Activated CD8-positive, alpha-beta memory T cell treated with anti-CD3 and anti-CD28 coated beads, Interleukin-2, amount 50 U/mL, for 48 hours (primary cell): ENCODE results near the gene VWC2L.

Experiments used
- DNase-seq: peaks from one replicate; pipeline ENCODE4 v3.0.0-alpha.2; 2020

The VWC2L gene

GRCh38 chr2:214410918-214411554, at the start of gene VWC2L:
TSS of gene VWC2L (plus strand) at chr2:214411054. CDS start at chr2:214414194, 3,140 bp downstream.
- peak; percentile 59 for DNase-seq

GRCh38 chr2:214361116-214361515, 49.7 kb upstream of the VWC2L start:
- no peak for DNase-seq

- no peak for DNase-seq
These were observed 45.3 kb upstream of the VWC2L start for GRCh38 chr2:214365549-214365948.

GRCh38 chr2:214367171-214367570, 43.7 kb upstream of the VWC2L start:
- DNase-seq = no peak

GRCh38 chr2:214376618-214377285, 34.1 kb upstream of the VWC2L start:
- DNase-seq = no peak

GRCh38 chr2:214377286-214377624, 33.6 kb upstream of the VWC2L start:
- no peak for DNase-seq

GRCh38 chr2:214378455-214379103, 32.3 kb upstream of the VWC2L start:
- no peak for DNase-seq

GRCh38 chr2:214379227-214379626, 31.6 kb upstream of the VWC2L start:
- no peak for DNase-seq

GRCh38 chr2:214380681-214381080, 30.2 kb upstream of the VWC2L start:
- no peak for DNase-seq

- no peak for DNase-seq
These were observed 28.6 kb upstream of the VWC2L start for GRCh38 chr2:214382229-214382628.

GRCh38 chr2:214386720-214387119, 24.1 kb upstream of the VWC2L start:
- no peak for DNase-seq

- DNase-seq = no peak
These were observed 21.5 kb upstream of the VWC2L start for GRCh38 chr2:214389334-214389733.

- no peak for DNase-seq
These were observed 17.1 kb upstream of the VWC2L start for GRCh38 chr2:214393796-214394195.

GRCh38 chr2:214395040-214395439, 15.8 kb upstream of the VWC2L start:
- no peak for DNase-seq

GRCh38 chr2:214401580-214401979, 9.3 kb upstream of the VWC2L start:
- DNase-seq = no peak

GRCh38 chr2:214410128-214410775, 602 bp upstream of the VWC2L start:
- no peak for DNase-seq

- DNase-seq = no peak
These were observed 1.8 kb downstream of the VWC2L start for GRCh38 chr2:214412679-214413078.

- DNase-seq = no peak
These were observed 25.6 kb downstream of the VWC2L start for GRCh38 chr2:214436470-214436869.

GRCh38 chr2:214450118-214450894, 39.5 kb downstream of the VWC2L start:
- no peak for DNase-seq

GRCh38 chr2:214451516-214452275, 40.8 kb downstream of the VWC2L start:
- no peak for DNase-seq

GRCh38 chr2:214465363-214466146, 54.7 kb downstream of the VWC2L start:
- DNase-seq = no peak
